Mesendoderm (in vitro differentiated cells): ENCODE measurements around the gene HTR3A.
"Not testable (repeated sequence)": the region's sequence is repeated elsewhere in the genome, so short reads cannot be mapped to it uniquely, and the experiment has no call there.

Experiments
- DNase-seq: peaks from one replicate; pipeline ENCODE4 v3.0.0; 2013
- H2AK5ac ChIP-seq: 2 replicates; pipeline ENCODE4 v1.6.1; 2013; ENCODE audit warnings: low read length, inconsistent platforms
- H2BK120ac ChIP-seq: 2 replicates; pipeline ENCODE4 v1.6.1; 2013; ENCODE audit warnings: low read depth, mild to moderate bottlenecking, low read length, moderate library complexity, mixed read lengths
- H2BK15ac ChIP-seq: replicated peaks from 2 replicates; pipeline ENCODE4 v1.6.1; 2013; ENCODE audit warnings: low read depth, mild to moderate bottlenecking, moderate library complexity
- H2BK5ac ChIP-seq: 2 replicates; pipeline ENCODE4 v1.6.1; 2013; ENCODE audit warnings: low read length, inconsistent platforms
- H3K18ac ChIP-seq: 2 replicates; pipeline ENCODE4 v1.6.1; 2013; ENCODE audit warnings: mild to moderate bottlenecking, low read length, mixed read lengths
- H3K23ac ChIP-seq: one replicate; pipeline ENCODE4 v1.6.1; 2013; ENCODE audit warnings: low read length
- H3K27ac ChIP-seq: 2 replicates; pipeline ENCODE4 v1.5.1; 2013; ENCODE audit warnings: low read depth, mild to moderate bottlenecking, inconsistent platforms, low read length, moderate library complexity
- H3K27me3 ChIP-seq: 2 replicates; pipeline ENCODE4 v1.6.1; 2013; ENCODE audit warnings: low read length, control low read depth, mild to moderate bottlenecking, inconsistent platforms; ENCODE audit not compliant: insufficient read depth, poor library complexity
- H3K36me3 ChIP-seq: 2 replicates; pipeline ENCODE4 v1.6.1; 2013; ENCODE audit warnings: low read length, inconsistent platforms; ENCODE audit not compliant: control insufficient read depth, insufficient read depth
- H3K4ac ChIP-seq: one replicate; pipeline ENCODE4 v1.6.1; 2013; ENCODE audit warnings: low read depth, mild to moderate bottlenecking, low read length, moderate library complexity
- H3K4me1 ChIP-seq: 2 replicates; pipeline ENCODE4 v1.6.1; 2013; ENCODE audit warnings: low read depth, low read length, inconsistent platforms; ENCODE audit not compliant: control insufficient read depth
- H3K4me2 ChIP-seq: 2 replicates; pipeline ENCODE4 v1.6.1; 2013; ENCODE audit warnings: low read length
- H3K4me3 ChIP-seq: 2 replicates; pipeline ENCODE4 v1.5.1; 2013; ENCODE audit warnings: mild to moderate bottlenecking, low read length
- H3K56ac ChIP-seq: one replicate; pipeline ENCODE4 v1.6.1; 2013; ENCODE audit warnings: low read length
- H3K79me1 ChIP-seq: 2 replicates; pipeline ENCODE4 v1.6.1; 2013; ENCODE audit warnings: low read length, inconsistent platforms
- H3K79me2 ChIP-seq: 2 replicates; pipeline ENCODE4 v1.6.1; 2013; ENCODE audit warnings: mild to moderate bottlenecking, low read length; ENCODE audit not compliant: control insufficient read depth, insufficient read depth
- H3K9ac ChIP-seq: 2 replicates; pipeline ENCODE4 v1.6.1; 2013; ENCODE audit warnings: low read length, inconsistent platforms
- H4K5ac ChIP-seq: one replicate; pipeline ENCODE4 v1.6.1; 2013; ENCODE audit warnings: low read length
- H4K8ac ChIP-seq: one replicate; pipeline ENCODE4 v1.6.1; 2013; ENCODE audit warnings: low read depth, mild to moderate bottlenecking, control low read depth, low read length, moderate library complexity
- WGBS: extraction: QIAGEN DNeasy Blood & Tissue Kit; methylation state at CpG from one replicate; pipeline ENCODE4 v1.1.7; 2013; ENCODE audit warnings: low lambda C conversion rate, missing lambda C conversion rate; ENCODE audit not compliant: insufficient coverage; ENCODE audit errors: extremely low coverage; 5-methylcytosine and 5-hydroxymethylcytosine counted together

HTR3A gene

DNA sequence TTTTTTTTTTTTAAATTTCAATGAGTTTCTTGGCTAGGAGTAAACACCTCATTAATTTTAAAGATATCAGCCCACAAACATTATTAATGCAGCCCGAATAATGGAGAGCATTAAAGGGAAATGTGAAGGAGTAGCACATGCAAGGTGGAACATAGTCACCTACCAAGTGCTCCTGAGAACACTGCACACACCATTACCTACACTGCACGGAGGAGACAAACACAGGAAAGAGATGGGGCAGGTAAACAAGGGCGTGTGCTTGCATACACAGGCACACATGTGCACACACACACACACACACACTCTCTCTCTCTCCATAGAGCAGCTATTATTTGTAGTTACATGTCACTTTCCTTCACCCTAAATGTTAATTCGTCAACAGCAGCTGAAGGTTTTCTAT lies 40.1 kb upstream of the HTR3A start:
- Histone ChIP-seq H3K27me3 (no peaks in the 10 kb centered on the region), H2BK120ac (no peak overlapping the region), H3K79me1 (no peaks in the 10 kb centered on the region), H3K36me3 (no peaks in the 10 kb centered on the region), H3K9ac (no peak overlapping the region), H3K4me1 (no peaks in the 10 kb centered on the region), H4K5ac (no peak overlapping the region), H2BK5ac (no peak overlapping the region), H2BK15ac (no peak overlapping the region), H3K27ac (no peak overlapping the region), H3K23ac (no peak overlapping the region), H3K4me3 (no peak overlapping the region), H3K4me2 (no peak overlapping the region), H3K79me2 (no peaks in the 10 kb centered on the region), H3K18ac (no peak overlapping the region), H3K4ac (no peak overlapping the region), H2AK5ac (no peak overlapping the region), H3K56ac (no peak overlapping the region), H4K8ac (no peak overlapping the region)
- no peak for DNase-seq
- no CpG with 5 or more reads among the region's 4 CpGs for WGBS

- H4K5ac ChIP-seq, result no peak overlapping the region
- no peaks in the 10 kb centered on the region for H3K27me3 ChIP-seq
- no peak overlapping the region for H2AK5ac ChIP-seq
- H3K4me2 ChIP-seq, result no peak overlapping the region
- no peaks in the 10 kb centered on the region for H3K4me1 ChIP-seq
- no peak overlapping the region for H3K4ac ChIP-seq
- H2BK120ac ChIP-seq, result no peak overlapping the region
- H2BK15ac ChIP-seq, result no peak overlapping the region
- H2BK5ac ChIP-seq, result no peak overlapping the region
- H3K4me3 ChIP-seq, result no peak overlapping the region
- H3K56ac ChIP-seq, result no peak overlapping the region
- no peak overlapping the region for H3K27ac ChIP-seq
- H3K9ac ChIP-seq, result no peak overlapping the region
- no peak for DNase-seq
- no peaks in the 10 kb centered on the region for H3K79me2 ChIP-seq
- no peak overlapping the region for H3K23ac ChIP-seq
- no peaks in the 10 kb centered on the region for H3K79me1 ChIP-seq
- H3K36me3 ChIP-seq, result no peaks in the 10 kb centered on the region
- no peak overlapping the region for H3K18ac ChIP-seq
- WGBS, result no CpG with 5 or more reads among the region's 4 CpGs
- no peak overlapping the region for H4K8ac ChIP-seq
These were observed 39.0 kb upstream of the HTR3A start for GRCh38 chr11:113935858-113936257.

DNA sequence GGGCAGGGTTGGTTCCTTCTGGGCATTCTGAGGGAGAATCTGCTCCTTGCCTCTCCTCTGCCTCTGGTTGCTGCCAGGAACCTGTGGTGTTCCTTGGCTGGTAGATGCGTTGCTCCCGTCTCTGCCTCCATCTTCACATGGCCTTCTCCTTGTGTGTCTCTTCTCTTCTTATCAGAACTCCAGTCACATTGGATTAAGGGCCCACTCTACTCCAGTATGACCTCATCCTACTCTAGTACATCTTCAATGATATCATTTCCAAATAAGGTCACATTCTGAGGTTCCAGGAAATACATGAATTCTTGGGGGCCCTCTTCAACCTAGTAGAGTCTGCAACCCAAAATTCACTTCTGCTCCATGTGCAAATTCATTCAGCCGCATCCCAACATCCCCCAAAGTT lies 37.0 kb upstream of the HTR3A start:
- Histone ChIP-seq H3K4me1 (no peaks in the 10 kb centered on the region), H2BK5ac (no peak overlapping the region), H4K8ac (no peak overlapping the region), H3K56ac (no peak overlapping the region), H3K23ac (no peak overlapping the region), H3K9ac (no peak overlapping the region), H3K36me3 (no peaks in the 10 kb centered on the region), H4K5ac (no peak overlapping the region), H3K18ac (no peak overlapping the region), H3K4ac (no peak overlapping the region), H3K27me3 (no peaks in the 10 kb centered on the region), H3K4me3 (no peak overlapping the region), H2BK15ac (no peak overlapping the region), H3K79me1 (no peaks in the 10 kb centered on the region), H2BK120ac (no peak overlapping the region), H3K27ac (no peak overlapping the region), H3K79me2 (no peaks in the 10 kb centered on the region), H3K4me2 (no peak overlapping the region), H2AK5ac (no peak overlapping the region)
- no CpG with 5 or more reads among the region's 3 CpGs for WGBS
- DNase-seq, result no peak

DNA sequence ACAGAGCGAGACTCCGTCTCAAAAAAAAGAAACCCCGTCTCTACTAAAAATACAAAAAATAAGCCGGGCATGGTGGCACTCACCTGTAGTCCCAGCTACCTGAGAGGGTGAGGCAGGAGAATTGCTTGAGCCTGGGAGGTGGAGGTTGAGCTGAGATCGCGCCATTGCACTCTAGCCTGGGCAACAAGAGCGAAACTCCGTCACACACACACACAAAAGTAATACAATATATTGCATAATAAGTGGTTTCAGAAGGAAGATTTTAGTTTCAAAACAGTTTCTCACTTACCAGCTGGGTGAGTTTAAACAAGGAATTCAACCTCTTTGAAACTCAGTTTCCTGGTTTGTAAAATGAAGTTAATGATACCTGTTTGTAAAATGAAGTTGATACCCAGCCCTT lies 32.7 kb upstream of the HTR3A start:
- Histone ChIP-seq H3K56ac (no peak overlapping the region), H3K9ac (no peak overlapping the region), H4K5ac (no peak overlapping the region), H2BK5ac (no peak overlapping the region), H3K4me1 (no peaks in the 10 kb centered on the region), H2BK120ac (no peak overlapping the region), H3K4me3 (no peak overlapping the region), H3K27ac (no peak overlapping the region), H4K8ac (no peak overlapping the region), H3K4ac (no peak overlapping the region), H3K27me3 (no peaks in the 10 kb centered on the region), H3K18ac (no peak overlapping the region), H2BK15ac (no peak overlapping the region), H2AK5ac (no peak overlapping the region), H3K79me2 (no peaks in the 10 kb centered on the region), H3K23ac (no peak overlapping the region), H3K36me3 (no peaks in the 10 kb centered on the region), H3K79me1 (no peaks in the 10 kb centered on the region), H3K4me2 (no peak overlapping the region)
- no peak for DNase-seq
- no CpG with 5 or more reads among the region's 8 CpGs for WGBS

GRCh38 chr11:113946162-113946561 lies 28.7 kb upstream of the HTR3A start:
- not testable (repeated sequence) for H3K4me3 ChIP-seq, H4K8ac ChIP-seq, H3K36me3 ChIP-seq, H4K5ac ChIP-seq, H3K4ac ChIP-seq, H2BK15ac ChIP-seq, H3K79me1 ChIP-seq, H2AK5ac ChIP-seq, H3K27ac ChIP-seq, H3K27me3 ChIP-seq, H3K79me2 ChIP-seq, H3K56ac ChIP-seq, DNase-seq, H3K9ac ChIP-seq, H3K4me2 ChIP-seq, H2BK5ac ChIP-seq, H2BK120ac ChIP-seq, H3K23ac ChIP-seq, H3K18ac ChIP-seq, H3K4me1 ChIP-seq
- WGBS, result no CpG with 5 or more reads among the region's 2 CpGs

DNA sequence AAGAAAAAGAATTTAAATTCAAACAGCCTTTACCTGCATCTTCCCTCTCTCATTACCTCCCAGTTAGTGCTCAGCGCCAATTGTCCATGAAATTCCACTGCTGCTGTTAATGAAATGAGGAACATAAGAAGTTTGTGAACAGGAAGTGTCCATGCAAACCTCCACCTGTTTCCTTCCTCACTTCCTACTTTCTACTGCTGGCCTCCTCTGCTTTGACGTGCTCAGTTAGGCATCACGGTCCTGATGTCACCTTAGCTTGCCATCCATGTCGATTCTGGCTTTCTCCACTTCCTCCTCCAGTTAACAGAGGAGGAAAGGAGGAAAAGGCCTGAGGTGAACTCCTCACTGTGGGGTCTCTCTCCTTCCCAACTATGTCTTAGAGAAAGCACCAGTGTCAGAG lies 26.9 kb upstream of the HTR3A start:
- no peak for DNase-seq
- no CpG with 5 or more reads among the region's 4 CpGs for WGBS
- H3K18ac ChIP-seq, result no peak overlapping the region
- no peak overlapping the region for H4K5ac ChIP-seq
- H3K79me1 ChIP-seq, result no peaks in the 10 kb centered on the region
- no peak overlapping the region for H3K56ac ChIP-seq
- no peaks in the 10 kb centered on the region for H3K27me3 ChIP-seq
- H4K8ac ChIP-seq, result no peak overlapping the region
- H3K9ac ChIP-seq, result no peak overlapping the region
- H3K79me2 ChIP-seq, result no peaks in the 10 kb centered on the region
- H2BK120ac ChIP-seq, result no peak overlapping the region
- no peak overlapping the region for H2AK5ac ChIP-seq
- no peak overlapping the region for H3K4ac ChIP-seq
- H3K4me3 ChIP-seq, result no peak overlapping the region
- no peak overlapping the region for H2BK15ac ChIP-seq
- H2BK5ac ChIP-seq, result no peak overlapping the region
- H3K36me3 ChIP-seq, result no peaks in the 10 kb centered on the region
- no peaks in the 10 kb centered on the region for H3K4me1 ChIP-seq
- no peak overlapping the region for H3K23ac ChIP-seq
- H3K4me2 ChIP-seq, result no peak overlapping the region
- H3K27ac ChIP-seq, result no peak overlapping the region
